Activated naive CD4-positive, alpha-beta T cell treated with anti-CD3 and anti-CD28 coated beads, Interleukin-2, amount 50 U/mL, for 16 hours (primary cell): ENCODE results near the gene FBXO28.

Experiments used
- DNase-seq: peaks from one replicate; pipeline ENCODE4 v3.0.0-alpha.2; 2020

FBXO28 gene

DNA sequence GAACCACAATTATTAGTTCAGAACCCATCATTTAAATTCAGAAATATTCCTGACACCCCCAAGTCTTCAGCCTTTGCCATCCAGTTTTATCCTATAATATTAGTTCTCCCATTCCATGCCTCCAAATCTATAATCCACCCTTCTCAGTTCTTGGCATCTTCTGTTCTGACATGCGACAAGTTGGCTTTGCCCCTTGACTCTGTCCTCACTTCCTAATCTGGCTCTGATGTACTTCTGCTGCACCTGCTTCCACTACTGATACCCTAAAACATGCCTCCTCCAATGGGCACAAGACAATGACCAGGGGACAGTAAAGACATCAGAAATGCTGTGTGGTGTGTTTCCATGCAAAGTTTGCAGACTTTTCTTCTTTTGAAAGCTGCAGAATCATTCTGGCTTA is 17.1 kb upstream of the FBXO28 start:
- DNase-seq: no peak

GRCh38 chr1:224098007-224098406 is 15.9 kb upstream of the FBXO28 start:
- no peak for DNase-seq

GRCh38 chr1:224106568-224107281 is 7.2 kb upstream of the FBXO28 start:
- DNase-seq: no peak

DNA sequence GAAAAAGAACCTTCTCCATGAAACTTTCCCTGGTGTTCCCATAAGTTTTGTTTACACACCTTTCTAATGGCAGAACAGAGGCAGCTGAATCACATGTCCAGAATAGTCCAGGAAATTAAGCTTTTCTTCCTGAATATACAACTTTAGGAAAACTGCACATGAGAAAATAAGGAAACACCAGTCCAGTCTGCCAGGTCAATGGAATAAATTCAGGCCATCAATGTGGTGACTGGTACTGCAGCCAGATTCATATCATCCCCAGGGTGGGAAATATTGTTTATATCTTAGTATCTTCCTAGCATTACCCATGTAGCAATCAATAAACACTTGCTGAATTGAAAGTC is 6.7 kb upstream of the FBXO28 start:
- no peak for DNase-seq

- DNase-seq: no peak
Observed at GRCh38 chr1:224108991-224109390, 4.9 kb upstream of the FBXO28 start.

GRCh38 chr1:224109981-224110380 is 3.9 kb upstream of the FBXO28 start:
- no peak for DNase-seq

GRCh38 chr1:224113005-224113404 is 906 bp upstream of the FBXO28 start:
- DNase-seq: no peak

GRCh38 chr1:224113545-224113917 is 380 bp upstream of the FBXO28 start:
- DNase-seq: no peak

DNA sequence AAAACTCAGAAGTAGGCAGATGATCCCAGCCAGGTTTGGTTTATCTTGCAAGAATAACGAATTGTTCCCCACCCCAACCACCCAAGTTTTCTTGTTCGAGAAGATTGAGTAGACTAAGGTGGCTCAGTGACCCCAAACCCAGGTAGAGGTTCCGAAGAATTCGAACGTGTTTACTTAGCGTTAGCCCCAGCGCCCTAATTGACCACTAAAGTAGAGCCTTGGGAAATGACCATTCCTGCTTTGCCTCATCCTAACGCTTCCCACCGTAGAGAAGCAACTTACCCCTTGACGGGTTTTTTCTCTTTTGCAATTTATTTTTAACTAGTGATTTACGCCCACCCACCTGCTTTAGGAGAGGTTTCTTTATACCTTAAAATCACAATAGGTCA is 870 bp downstream of the FBXO28 start:
- DNase-seq: no peak

- DNase-seq: no peak
Observed at GRCh38 chr1:224116131-224116530, 2.2 kb downstream of the FBXO28 start.

- no peak for DNase-seq
Observed at GRCh38 chr1:224118688-224119087, 4.8 kb downstream of the FBXO28 start.

- no peak for DNase-seq
Observed at GRCh38 chr1:224123136-224123535, 9.2 kb downstream of the FBXO28 start.

- no peak for DNase-seq
Observed at GRCh38 chr1:224124220-224124619, 10.3 kb downstream of the FBXO28 start.

DNA sequence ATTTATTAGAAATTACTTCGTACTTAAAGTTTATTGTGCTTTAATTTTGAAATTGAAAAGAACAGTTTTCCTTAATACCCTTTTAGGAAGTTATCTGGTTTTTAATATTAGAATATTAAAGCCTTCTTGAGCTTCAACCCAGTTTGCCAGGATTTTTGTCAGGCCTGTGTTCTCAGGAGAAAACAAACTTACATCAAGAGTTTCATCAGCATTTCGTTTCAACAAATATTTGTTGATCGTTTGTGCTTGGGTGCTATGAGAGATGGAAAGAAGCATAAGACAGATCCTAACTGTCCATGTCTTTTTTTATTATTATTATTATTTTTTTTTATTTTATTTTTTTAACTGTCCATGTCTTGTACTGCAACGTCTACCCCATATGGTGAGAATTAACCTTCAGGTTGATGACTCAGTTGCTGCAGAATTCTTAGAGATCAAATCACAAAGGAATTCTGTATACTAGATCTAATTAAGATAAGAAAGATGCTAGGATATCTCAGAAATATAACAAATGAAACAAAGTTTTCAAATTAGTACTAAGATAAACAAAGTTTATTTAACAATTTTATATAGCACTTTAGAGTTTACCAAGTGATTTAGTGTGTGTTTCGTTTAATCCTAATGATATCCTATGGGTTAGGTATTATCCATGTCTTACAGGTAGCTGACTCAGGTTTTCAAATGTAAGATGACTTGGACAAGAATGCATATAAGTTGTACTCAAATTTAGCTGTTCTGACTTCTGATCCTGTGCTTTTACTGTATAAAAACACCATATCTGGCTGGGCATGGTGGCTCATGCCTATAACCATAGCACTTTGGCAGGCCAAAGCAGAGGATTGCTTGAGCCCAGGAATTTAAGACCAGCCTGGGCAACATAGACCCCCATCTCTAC is 14.3 kb downstream of the FBXO28 start:
- DNase-seq: no peak

GRCh38 chr1:224131253-224131652 is 17.3 kb downstream of the FBXO28 start:
- DNase-seq: no peak

DNA sequence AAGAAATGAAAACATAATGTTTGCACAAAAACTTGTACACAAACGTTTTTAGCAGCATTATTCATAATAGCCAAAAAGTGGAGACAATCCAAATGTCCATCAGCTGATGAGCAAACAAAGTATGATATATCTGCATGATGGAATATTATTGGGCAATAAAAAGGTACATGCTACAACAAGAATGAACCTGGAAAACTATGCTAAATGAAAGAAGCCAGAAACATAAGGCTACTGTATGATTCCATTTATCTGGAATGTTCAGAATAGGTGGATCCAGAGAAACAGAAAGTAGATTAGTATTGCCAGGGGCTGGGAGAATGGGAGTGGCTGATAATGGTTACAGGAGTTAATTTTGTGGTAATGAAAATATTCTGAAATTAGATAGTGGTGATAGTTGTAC is 19.0 kb downstream of the FBXO28 start:
- no peak for DNase-seq

GRCh38 chr1:224133741-224134299 is 19.9 kb downstream of the FBXO28 start:
- no peak for DNase-seq

DNA sequence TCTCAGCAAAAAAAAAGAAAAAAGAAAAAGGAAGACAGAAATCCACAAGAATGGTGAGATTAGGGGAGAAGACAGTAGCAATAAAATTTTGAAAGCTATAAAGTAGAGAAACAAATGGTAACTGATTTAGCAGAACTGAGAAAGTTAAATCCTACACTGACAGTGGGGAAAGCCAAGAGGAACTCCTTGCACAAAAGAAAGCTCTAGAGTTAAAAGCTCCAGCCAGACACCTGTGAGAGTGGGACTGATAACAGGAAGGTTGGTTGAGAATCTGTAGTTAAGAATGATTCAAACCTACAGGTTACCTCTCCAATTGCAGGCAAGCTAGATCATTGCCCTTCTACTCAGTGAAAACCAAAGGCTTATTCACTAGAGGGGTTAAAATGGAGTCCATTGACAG is 23.6 kb downstream of the FBXO28 start:
- DNase-seq: no peak

GRCh38 chr1:224138198-224138597 is 24.3 kb downstream of the FBXO28 start:
- DNase-seq: no peak

GRCh38 chr1:224141693-224142092 is 27.8 kb downstream of the FBXO28 start:
- DNase-seq: no peak

DNA sequence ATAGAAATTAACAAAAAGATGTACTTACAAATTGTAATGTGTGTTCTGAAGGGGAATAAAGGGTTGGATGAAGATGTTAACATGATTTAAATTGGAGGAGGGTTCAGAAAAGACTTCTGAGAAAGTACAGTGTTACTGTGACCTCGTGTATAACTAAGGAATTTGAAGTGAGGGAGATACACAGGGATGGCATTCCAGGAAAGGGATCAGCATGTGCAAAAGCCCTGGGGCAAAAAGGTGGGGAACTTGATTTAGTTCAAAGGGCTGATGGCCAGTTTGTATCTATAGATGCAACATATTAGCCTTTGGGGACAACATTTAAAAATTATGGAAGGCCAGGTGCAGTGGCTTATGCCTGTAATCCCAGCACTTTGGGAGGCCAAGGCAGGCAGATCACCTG is 35.8 kb downstream of the FBXO28 start:
- no peak for DNase-seq

DNA sequence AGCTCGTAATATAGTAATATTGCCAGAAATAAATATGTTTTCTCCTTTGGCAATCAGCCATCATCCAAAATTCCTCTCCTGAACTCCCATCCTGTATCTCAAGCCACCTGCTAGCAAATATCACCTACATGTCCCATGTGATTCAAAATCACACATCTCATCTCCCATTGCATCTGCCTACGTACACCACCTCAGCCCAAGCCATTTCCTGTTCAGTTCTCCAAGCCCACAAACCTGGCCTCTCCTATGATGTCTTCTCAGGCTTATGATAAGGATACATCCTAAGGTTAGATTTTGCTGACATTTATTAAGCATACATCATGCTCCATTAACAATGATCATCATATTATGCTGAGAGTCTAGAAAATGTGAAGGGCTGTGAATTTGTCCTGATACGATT is 37.2 kb downstream of the FBXO28 start:
- no peak for DNase-seq

GRCh38 chr1:224157316-224157715 is 43.4 kb downstream of the FBXO28 start:
- no peak for DNase-seq

- no peak for DNase-seq
Observed at GRCh38 chr1:224159541-224159940, 45.6 kb downstream of the FBXO28 start.
